HEK293 (cell line): ENCODE data around the gene CD2.

Experiments
- CTCF ChIA-PET: fragments of 350-600 bp; formaldehyde crosslinking; extraction: SDS; loops from one replicate; lab custom pipeline; 2021; ENCODE audit warnings: antibody characterized with exemption; lab: Yijun Ruan, JAX
- POLR2A ChIA-PET: fragments of 300-600 bp; formaldehyde crosslinking; extraction: SDS; loops from one replicate; lab custom pipeline; 2020; ENCODE audit warnings: antibody characterized with exemption, inconsistent platforms; lab: Yijun Ruan, JAX
- H3K27ac ChIP-seq: fragments of 200-500 bp; sonication (Bioruptor generic); 2 replicates; pipeline ENCODE4 v1.5.1; 2014; ENCODE audit warnings: low read depth, low read length, control low read depth, inconsistent platforms; ENCODE audit errors: extremely low read depth
- H3K36me3 ChIP-seq, 2 experiments: fragments of 200-500 bp in 1 of 2; sonication (Bioruptor generic) in 1 of 2; 1 replicate in 1 of 2; 2 replicates in 1 of 2; pipeline ENCODE4 v1.5.1; 2014 to 2017; ENCODE audit warnings: inconsistent platforms in 2 of 2, low read length in 2 of 2; ENCODE audit not compliant: control insufficient read depth in 2 of 2, insufficient read depth in 1 of 2
- H3K4me1 ChIP-seq: fragments of 200-500 bp; sonication (Bioruptor generic); 2 replicates; pipeline ENCODE4 v1.5.1; 2014; ENCODE audit warnings: mild to moderate bottlenecking, low read length, inconsistent platforms; ENCODE audit not compliant: control insufficient read depth, insufficient read depth
- H3K4me3 ChIP-seq: 2 replicates; pipeline ENCODE4 v1.5.1; 2011; ENCODE audit warnings: low read depth, mild to moderate bottlenecking, control low read depth, low read length, moderate library complexity
- H3K9me3 ChIP-seq: fragments of 200-500 bp; sonication (Bioruptor generic); 2 replicates; pipeline ENCODE4 v1.5.1; 2014; ENCODE audit warnings: low read depth, low read length, inconsistent platforms; ENCODE audit not compliant: control insufficient read depth, insufficient read depth
- EGR2 ChIP-seq: fragments of 450-650 bp; formaldehyde crosslinking; IDR thresholded peaks from 2 replicates; pipeline ENCODE4 v1.5.1; 2016; ENCODE audit warnings: low read depth, missing biosample characterization, missing genetic modification characterization
- GFI1B ChIP-seq: fragments of 450-650 bp; formaldehyde crosslinking; IDR thresholded peaks from 2 replicates; pipeline ENCODE4 v1.5.1; 2016; ENCODE audit warnings: missing biosample characterization, missing genetic modification characterization
- GLIS1 ChIP-seq: fragments of 450-650 bp; formaldehyde crosslinking; IDR thresholded peaks from 2 replicates; pipeline ENCODE4 v1.5.1; 2016; ENCODE audit warnings: missing biosample characterization, missing genetic modification characterization
- KLF1 ChIP-seq: fragments of 450-650 bp; formaldehyde crosslinking; IDR thresholded peaks from 2 replicates; pipeline ENCODE4 v1.5.1; 2016; ENCODE audit warnings: missing biosample characterization, missing genetic modification characterization
- KLF7 ChIP-seq: fragments of 450-650 bp; formaldehyde crosslinking; IDR thresholded peaks from 2 replicates; pipeline ENCODE4 v1.5.1; 2016; ENCODE audit warnings: missing biosample characterization, missing genetic modification characterization, borderline replicate concordance
- KLF9 ChIP-seq: fragments of 450-650 bp; formaldehyde crosslinking; IDR thresholded peaks from 2 replicates; pipeline ENCODE4 v1.5.1; 2016; ENCODE audit warnings: missing biosample characterization, missing genetic modification characterization, low read depth
- MZF1 ChIP-seq: fragments of 450-650 bp; formaldehyde crosslinking; IDR thresholded peaks from 2 replicates; pipeline ENCODE4 v1.5.1; 2017; ENCODE audit warnings: missing biosample characterization, missing genetic modification characterization, borderline replicate concordance
- SCRT1 ChIP-seq: fragments of 450-650 bp; formaldehyde crosslinking; IDR thresholded peaks from 2 replicates; pipeline ENCODE4 v1.5.1; 2016; ENCODE audit warnings: missing biosample characterization, missing genetic modification characterization, borderline replicate concordance
- SP2 ChIP-seq: fragments of 450-650 bp; formaldehyde crosslinking; IDR thresholded peaks from 2 replicates; pipeline ENCODE4 v1.5.1; 2016; ENCODE audit warnings: missing biosample characterization, missing genetic modification characterization
- TSHZ1 ChIP-seq: fragments of 450-650 bp; formaldehyde crosslinking; IDR thresholded peaks from 2 replicates; pipeline ENCODE4 v1.5.1; 2016; ENCODE audit warnings: missing biosample characterization, missing genetic modification characterization, borderline replicate concordance
- ZBTB44 ChIP-seq: fragments of 450-650 bp; IDR thresholded peaks from 2 replicates; pipeline ENCODE4 v1.5.1; 2018; ENCODE audit warnings: missing biosample characterization, mild to moderate bottlenecking, missing genetic modification characterization
- ZBTB48 ChIP-seq: fragments of 450-650 bp; formaldehyde crosslinking; IDR thresholded peaks from 2 replicates; pipeline ENCODE4 v1.5.1; 2016; ENCODE audit warnings: missing biosample characterization, missing genetic modification characterization
- ZNF114 ChIP-seq: fragments of 450-650 bp; formaldehyde crosslinking; IDR thresholded peaks from 2 replicates; pipeline ENCODE4 v1.5.0; 2017; ENCODE audit warnings: missing biosample characterization, missing genetic modification characterization
- ZNF146 ChIP-seq: fragments of 450-650 bp; formaldehyde crosslinking; IDR thresholded peaks from 2 replicates; pipeline ENCODE4 v1.5.1; 2016; ENCODE audit warnings: missing biosample characterization, missing genetic modification characterization
- ZNF148 ChIP-seq: fragments of 450-650 bp; formaldehyde crosslinking; IDR thresholded peaks from 2 replicates; pipeline ENCODE4 v1.5.0; 2017; ENCODE audit warnings: missing biosample characterization, missing genetic modification characterization, borderline replicate concordance
- ZNF169 ChIP-seq: fragments of 450-650 bp; formaldehyde crosslinking; IDR thresholded peaks from 2 replicates; pipeline ENCODE4 v1.5.1; 2016; ENCODE audit warnings: missing biosample characterization, missing genetic modification characterization
- ZNF394 ChIP-seq: fragments of 450-650 bp; formaldehyde crosslinking; IDR thresholded peaks from 2 replicates; pipeline ENCODE4 v1.5.1; 2016; ENCODE audit warnings: missing biosample characterization, missing genetic modification characterization, mild to moderate bottlenecking, moderate library complexity, borderline replicate concordance
- ZNF423 ChIP-seq: fragments of 450-650 bp; formaldehyde crosslinking; IDR thresholded peaks from 2 replicates; pipeline ENCODE4 v1.5.1; 2016; ENCODE audit warnings: missing biosample characterization, missing genetic modification characterization
- ZNF692 ChIP-seq: fragments of 450-650 bp; formaldehyde crosslinking; IDR thresholded peaks from 2 replicates; pipeline ENCODE4 v1.5.1; 2016; ENCODE audit warnings: missing biosample characterization, missing genetic modification characterization
- ZNF701 ChIP-seq: fragments of 450-650 bp; formaldehyde crosslinking; IDR thresholded peaks from 2 replicates; pipeline ENCODE4 v1.5.1; 2016; ENCODE audit warnings: missing biosample characterization, missing genetic modification characterization
- ZNF707 ChIP-seq: fragments of 450-650 bp; formaldehyde crosslinking; IDR thresholded peaks from 2 replicates; pipeline ENCODE4 v1.5.1; 2016; ENCODE audit warnings: missing biosample characterization, missing genetic modification characterization
- ZNF747 ChIP-seq: fragments of 450-650 bp; formaldehyde crosslinking; IDR thresholded peaks from 2 replicates; pipeline ENCODE4 v1.5.1; 2016; ENCODE audit warnings: missing biosample characterization, missing genetic modification characterization
- ZNF776 ChIP-seq: fragments of 450-650 bp; formaldehyde crosslinking; IDR thresholded peaks from 2 replicates; pipeline ENCODE4 v1.5.0; 2017; ENCODE audit warnings: missing biosample characterization, missing genetic modification characterization, borderline replicate concordance
- ZNF777 ChIP-seq: fragments of 450-650 bp; formaldehyde crosslinking; IDR thresholded peaks from 2 replicates; pipeline ENCODE4 v1.5.1; 2017; ENCODE audit warnings: missing biosample characterization, missing genetic modification characterization, borderline replicate concordance
- ZNF843 ChIP-seq: fragments of 450-650 bp; formaldehyde crosslinking; IDR thresholded peaks from 2 replicates; pipeline ENCODE4 v1.5.1; 2016; ENCODE audit warnings: missing biosample characterization, missing genetic modification characterization

CD2 gene

GRCh38 chr1:116767782-116768382, 13.7 kb downstream of the CD2 start:
- ChIA-PET CTCF (interaction anchor here (0.6 kb wide), 1 partner anchor 59 kb away, joined by 3 read pairs; no protein-coding TSS in a partner anchor), POLR2A (no interaction called here)
- Histone ChIP-seq H3K4me3 (no peak overlapping the region), H3K9me3 (no peaks in the 10 kb centered on the region), H3K36me3 (no peaks in the 10 kb centered on the region), H3K4me1 (no peaks in the 10 kb centered on the region), H3K27ac (no peak overlapping the region)
- TF ChIP-seq SP2 (no peak), ZNF701 (tag by site-specific recombination) (no peak), EGR2 (tag by site-specific recombination) (no peak), MZF1 (tag by site-specific recombination) (no peak), ZNF169 (tag by site-specific recombination) (no peak), ZNF747 (tag by site-specific recombination) (no peak), TSHZ1 (tag by site-specific recombination) (no peak), ZNF777 (tag by site-specific recombination) (no peak), ZNF843 (tag by site-specific recombination) (no peak), ZNF148 (tag by site-specific recombination) (no peak), ZNF146 (no peak)

- ChIA-PET CTCF (interaction anchor here (0.6 kb wide), 1 partner anchor 288 kb away, joined by 3 read pairs; no protein-coding TSS in a partner anchor), POLR2A (no interaction called here)
- H3K4me1 ChIP-seq: no peaks in the 10 kb centered on the region
- no peak for TF ChIP-seq KLF7 (tag by site-specific recombination)
- TF ChIP-seq KLF1 (tag by site-specific recombination): no peak
- TF ChIP-seq ZNF394: no peak
- no peak for TF ChIP-seq ZBTB44 (tag by site-specific recombination)
- no peak for TF ChIP-seq GFI1B
- TF ChIP-seq ZBTB48 (tag by site-specific recombination): no peak
- TF ChIP-seq GLIS1 (tag by site-specific recombination): no peak
- no peak for TF ChIP-seq ZNF707 (tag by site-specific recombination)
- no peak for TF ChIP-seq KLF9
- TF ChIP-seq ZNF692 (tag by site-specific recombination): no peak
- TF ChIP-seq ZNF423 (tag by site-specific recombination): no peak
- TF ChIP-seq SCRT1: no peak
- no peak for TF ChIP-seq ZNF776 (tag by site-specific recombination)
- no peak for TF ChIP-seq ZNF114 (tag by site-specific recombination)
- no peaks in the 10 kb centered on the region for H3K9me3 ChIP-seq
- H3K4me3 ChIP-seq: no peak overlapping the region
- no peaks in the 10 kb centered on the region for H3K36me3 ChIP-seq
- no peak overlapping the region for H3K27ac ChIP-seq
These were observed 14.3 kb downstream of the CD2 start for GRCh38 chr1:116768416-116769103.
